Gastroesophageal sphincter (tissue), 4 donors: ENCODE data around the gene ZNF554. TPM values are rescaled to one million over a fixed set of nuclear protein-coding genes. Genes with fewer than 3 reads are reported as not detected.

Experiments used
- ATAC-seq: fragments of 150-250 bp; one replicate; pipeline ENCODE4 v1.9.1; 2016; ENCODE audit warnings: mild to moderate bottlenecking, moderate library complexity
- H3K27ac ChIP-seq, 4 donors: fragments of 200-600 bp; sonication (generic) in 3 of 4; 1 replicate in 3 of 4; 2 replicates in 1 of 4; pipeline ENCODE4 v1.5.1; 2016 to 2019
- H3K27me3 ChIP-seq: fragments of 200-600 bp; sonication (generic); one replicate; pipeline ENCODE4 v1.5.1; 2019
- H3K36me3 ChIP-seq, 2 donors: fragments of 200-600 bp; sonication (generic); one replicate each; pipeline ENCODE4 v1.5.1; 2019; ENCODE audit warnings: control low read depth in 1 of 2
- H3K4me1 ChIP-seq, 3 donors: fragments of 200-600 bp; sonication (generic); 1 replicate in 2 of 3; 2 replicates in 1 of 3; pipeline ENCODE4 v1.5.1; 2016 to 2019; ENCODE audit warnings: control low read depth in 2 of 3
- H3K4me3 ChIP-seq, 2 donors: fragments of 200-600 bp; sonication (generic); one replicate each; pipeline ENCODE4 v1.5.1; 2019; ENCODE audit warnings: mild to moderate bottlenecking in 1 of 2, moderate library complexity in 1 of 2
- H3K9me3 ChIP-seq, 3 donors: fragments of 200-600 bp; sonication (generic); one replicate each; pipeline ENCODE4 v1.5.1; 2017 to 2019; ENCODE audit warnings: control low read depth in 2 of 3
- EP300 ChIP-seq: sonication (generic); formaldehyde crosslinking; IDR thresholded peaks from one replicate; pipeline ENCODE4 v1.6.1; 2017; ENCODE audit warnings: antibody characterized with exemption, mild to moderate bottlenecking
- POLR2A ChIP-seq, 2 donors: fragments of 450-650 bp; IDR thresholded peaks; one replicate each; pipeline ENCODE4 v1.6.1; 2017; ENCODE audit warnings: antibody characterized with exemption in 2 of 2, mild to moderate bottlenecking in 2 of 2, moderate library complexity in 1 of 2
- POLR2AphosphoS5 ChIP-seq: sonication (generic); formaldehyde crosslinking; IDR thresholded peaks from one replicate; pipeline ENCODE4 v1.6.1; 2017; ENCODE audit warnings: antibody characterized with exemption
- WGBS, 2 donors: methylation state at CpG; one replicate each; pipeline ENCODE4 v1.1.5; 2018; ENCODE audit warnings: low coverage in 1 of 2; 5-methylcytosine and 5-hydroxymethylcytosine counted together
- total RNA-seq, 4 donors: library from RNA; depleted of rRNA; stranded (reverse); fragments of >200 nt; gene quantifications; one replicate each; pipeline ENCODE4 v1.1.0, GENCODE V29; 2016
- TF ChIP-seq, protein P1 (sequence below), 4 experiments: fragments of 200-600 bp in 2 of 4; fragments of 450-650 bp in 2 of 4; sonication (generic) in 1 of 4; IDR thresholded peaks; one replicate each; pipeline ENCODE4 v1.5.1; 2017 to 2019; ENCODE audit warnings: antibody characterized with exemption in 4 of 4, mild to moderate bottlenecking in 2 of 4, moderate library complexity in 2 of 4

The ZNF554 gene
- 1 to 10 TPM; 3.5 to 7.8 (median 5.5) TPM for total RNA-seq

DNA sequence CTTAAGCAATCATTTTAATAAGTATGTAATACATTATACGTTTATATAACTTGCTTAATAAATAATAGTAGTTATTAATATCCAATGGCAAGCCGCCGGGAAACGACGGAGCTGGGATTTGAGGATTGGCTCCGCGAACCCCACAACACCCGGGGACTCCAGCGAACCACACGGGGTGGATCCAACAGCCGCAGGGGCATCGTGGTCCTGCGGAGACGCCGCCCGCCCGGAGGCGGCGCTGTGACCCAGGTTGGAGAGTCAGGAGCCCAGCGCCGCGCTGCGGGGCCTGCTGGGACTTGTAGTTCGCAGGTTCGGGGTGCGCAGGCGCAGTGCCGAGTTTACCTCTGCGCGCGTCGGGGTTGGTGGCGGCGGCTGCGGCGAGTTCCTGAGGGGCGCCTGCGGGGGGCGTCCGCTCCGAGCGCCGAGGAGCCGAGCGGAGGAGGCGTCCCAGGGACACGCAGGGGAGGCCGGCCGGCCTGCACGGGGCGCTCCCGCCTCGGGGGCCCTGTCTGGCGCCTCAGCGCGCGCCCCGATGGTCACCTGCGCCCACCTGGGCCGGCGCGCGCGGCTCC, at the start of gene ZNF554:
Gene ZNF554 (plus strand): TSS at position 329 of the 572 bp plus-strand sequence. CDS start 204 bp downstream, at position 533.
- ATAC-seq = peak; percentile 98
- peak; percentile 43 for TF ChIP-seq POLR2AphosphoS5
- TF ChIP-seq, protein P1, sequence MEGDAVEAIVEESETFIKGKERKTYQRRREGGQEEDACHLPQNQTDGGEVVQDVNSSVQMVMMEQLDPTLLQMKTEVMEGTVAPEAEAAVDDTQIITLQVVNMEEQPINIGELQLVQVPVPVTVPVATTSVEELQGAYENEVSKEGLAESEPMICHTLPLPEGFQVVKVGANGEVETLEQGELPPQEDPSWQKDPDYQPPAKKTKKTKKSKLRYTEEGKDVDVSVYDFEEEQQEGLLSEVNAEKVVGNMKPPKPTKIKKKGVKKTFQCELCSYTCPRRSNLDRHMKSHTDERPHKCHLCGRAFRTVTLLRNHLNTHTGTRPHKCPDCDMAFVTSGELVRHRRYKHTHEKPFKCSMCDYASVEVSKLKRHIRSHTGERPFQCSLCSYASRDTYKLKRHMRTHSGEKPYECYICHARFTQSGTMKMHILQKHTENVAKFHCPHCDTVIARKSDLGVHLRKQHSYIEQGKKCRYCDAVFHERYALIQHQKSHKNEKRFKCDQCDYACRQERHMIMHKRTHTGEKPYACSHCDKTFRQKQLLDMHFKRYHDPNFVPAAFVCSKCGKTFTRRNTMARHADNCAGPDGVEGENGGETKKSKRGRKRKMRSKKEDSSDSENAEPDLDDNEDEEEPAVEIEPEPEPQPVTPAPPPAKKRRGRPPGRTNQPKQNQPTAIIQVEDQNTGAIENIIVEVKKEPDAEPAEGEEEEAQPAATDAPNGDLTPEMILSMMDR (IDR thresholded peaks at IDR 0.05) = peak in 3 of 4 experiments; percentile 98 to 99 (median 98)
- TF ChIP-seq EP300 = no peak
- TF ChIP-seq POLR2A (IDR thresholded peaks at IDR 0.05) = peak; percentile 41 to 47
- Histone ChIP-seq H3K27me3 (no peaks in the 10 kb centered on the region), H3K4me3 (peak within 1 kb of the TSS; percentile 63 to 98), H3K9me3 (no peaks in the 10 kb centered on the region), H3K27ac (peak within 1 kb of the TSS in 3 of 4 donors; percentile 72 to 86 (median 78)), H3K4me1 (peaks cover 0 to 14% (median 4%) of the 10 kb centered on the region in 3 donors), H3K36me3 (peaks cover 0 to 27% of the 10 kb centered on the region in 2 donors)
- 0 to 11% methylated on average over 1 of the region's 64 CpGs for whole genome bisulfite sequencing, 2 donors

DNA sequence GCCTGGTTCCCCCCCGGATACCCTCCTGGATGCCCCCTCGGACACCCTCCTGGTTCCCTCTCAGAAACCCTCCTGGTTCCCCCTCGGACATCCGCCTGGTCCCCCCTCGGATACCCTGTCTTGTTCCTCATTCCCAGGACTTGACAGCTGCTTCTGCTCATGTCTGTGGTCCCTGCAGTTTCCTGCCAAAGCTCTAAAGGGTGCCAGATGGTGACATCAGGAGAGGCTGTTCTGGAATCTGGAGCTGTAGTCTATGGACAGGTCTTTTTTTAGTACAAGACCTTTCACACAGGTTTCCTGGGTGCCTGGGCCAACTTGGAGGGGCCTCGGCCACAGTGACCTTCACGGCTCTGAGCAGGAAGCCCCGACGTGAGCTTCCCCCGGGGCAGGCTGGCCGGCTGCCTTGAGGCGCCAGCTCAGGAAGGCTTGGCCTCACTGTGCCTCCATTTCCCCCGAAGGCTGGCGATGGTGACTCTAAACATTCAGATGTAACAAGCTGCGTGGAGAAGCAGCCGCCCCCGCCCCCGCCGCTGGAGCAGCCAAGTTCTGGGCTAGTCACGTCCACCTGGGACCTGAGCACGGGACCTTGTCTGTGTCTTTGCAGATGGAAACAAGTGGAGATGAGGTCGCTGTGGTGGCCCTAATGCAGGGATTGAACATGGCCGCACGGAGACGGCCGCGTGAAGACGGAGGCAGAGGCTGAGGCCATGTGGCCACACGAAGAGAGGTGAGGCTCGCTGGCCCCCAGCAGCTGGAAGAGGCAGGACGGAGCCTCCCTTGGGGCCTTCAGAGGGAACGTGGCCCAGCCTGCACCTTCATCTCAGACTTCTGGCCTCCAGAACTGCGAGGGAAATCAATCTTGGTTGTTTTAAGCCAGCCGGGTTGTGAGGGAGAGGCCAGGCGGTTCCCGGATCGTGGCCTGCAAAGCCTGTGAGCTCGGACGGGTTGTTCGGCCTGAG, 49.3 kb upstream of the ZNF554 start:
- WGBS, 2 donors = 64% methylated on average over 6 of the region's 40 CpGs; no CpG with 5 or more reads in 1 of the 2 donors
- H3K27me3 ChIP-seq = no peaks in the 10 kb centered on the region
- no peak overlapping the region for H3K4me3 ChIP-seq
- peaks cover 0 to 61% (median 33%) of the 10 kb centered on the region in 3 donors for H3K4me1 ChIP-seq
- peak; percentile 82 for ATAC-seq
- peak overlapping the region; percentile 2 to 86 (median 79) for H3K27ac ChIP-seq
- H3K36me3 ChIP-seq = peaks cover 0 to 50% of the 10 kb centered on the region in 2 donors
- TF ChIP-seq POLR2AphosphoS5 (peak; percentile 50), POLR2A (IDR thresholded peaks at IDR 0.05) (no peak)
- no peaks in the 10 kb centered on the region for H3K9me3 ChIP-seq

DNA sequence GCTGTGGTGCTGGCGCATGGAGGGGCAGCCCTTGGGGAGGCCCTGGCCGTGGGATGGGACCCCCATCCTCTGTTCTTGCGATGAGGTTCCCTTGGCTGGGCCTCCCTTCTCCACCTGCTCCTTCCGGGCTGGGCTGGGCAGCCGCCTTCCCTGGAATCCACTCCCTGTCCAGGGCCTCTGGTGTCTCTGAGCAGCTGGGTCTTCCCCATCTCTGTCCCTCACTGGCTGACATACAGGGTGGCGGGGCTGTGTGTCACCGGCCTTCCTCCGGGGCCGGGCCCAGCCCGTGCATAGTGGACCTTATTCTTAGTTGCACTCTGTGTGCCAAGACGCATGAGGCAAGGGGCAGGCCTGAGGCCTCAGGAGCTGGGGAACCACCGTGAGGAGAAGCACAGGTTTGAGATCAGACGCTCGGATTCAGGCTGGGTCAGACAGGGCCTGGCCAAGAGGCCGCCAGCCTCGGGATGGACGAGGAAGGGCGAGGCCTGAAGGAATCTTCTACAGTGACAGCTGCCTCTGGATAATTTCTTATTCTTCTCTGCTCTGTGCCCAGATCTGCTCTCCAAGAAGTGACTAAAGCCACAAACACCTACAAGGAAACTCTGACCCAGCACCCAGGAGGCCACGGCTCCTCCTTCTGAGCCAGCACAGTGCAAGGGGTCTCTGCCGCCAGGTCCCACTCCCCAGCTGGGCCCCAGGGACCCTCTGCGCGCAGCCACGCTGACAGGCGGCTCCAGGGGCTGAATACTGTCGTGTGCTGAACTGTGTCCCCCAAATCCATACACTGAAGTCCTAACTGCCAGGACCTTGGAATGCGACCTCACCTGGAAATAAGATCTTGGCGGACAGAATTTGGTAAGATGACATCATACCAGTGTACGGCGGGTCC, 47.6 kb upstream of the ZNF554 start:
- Histone ChIP-seq H3K27me3 (no peaks in the 10 kb centered on the region), H3K9me3 (no peaks in the 10 kb centered on the region), H3K4me3 (no peak overlapping the region), H3K27ac (peak overlapping the region in 3 of 4 donors; percentile 75 to 86 (median 83)), H3K4me1 (peaks cover 0 to 76% (median 33%) of the 10 kb centered on the region in 3 donors), H3K36me3 (peaks cover 0 to 37% of the 10 kb centered on the region in 2 donors)
- peak; percentile 23 for ATAC-seq
- WGBS, 2 donors = 47 to 60% methylated on average over 4 to 5 of the region's 29 CpGs
- TF ChIP-seq POLR2A (IDR thresholded peaks at IDR 0.05) (no peak), POLR2AphosphoS5 (no peak), EP300 (no peak)
- TF ChIP-seq, protein P1 (IDR thresholded peaks at IDR 0.05) = no peak

DNA sequence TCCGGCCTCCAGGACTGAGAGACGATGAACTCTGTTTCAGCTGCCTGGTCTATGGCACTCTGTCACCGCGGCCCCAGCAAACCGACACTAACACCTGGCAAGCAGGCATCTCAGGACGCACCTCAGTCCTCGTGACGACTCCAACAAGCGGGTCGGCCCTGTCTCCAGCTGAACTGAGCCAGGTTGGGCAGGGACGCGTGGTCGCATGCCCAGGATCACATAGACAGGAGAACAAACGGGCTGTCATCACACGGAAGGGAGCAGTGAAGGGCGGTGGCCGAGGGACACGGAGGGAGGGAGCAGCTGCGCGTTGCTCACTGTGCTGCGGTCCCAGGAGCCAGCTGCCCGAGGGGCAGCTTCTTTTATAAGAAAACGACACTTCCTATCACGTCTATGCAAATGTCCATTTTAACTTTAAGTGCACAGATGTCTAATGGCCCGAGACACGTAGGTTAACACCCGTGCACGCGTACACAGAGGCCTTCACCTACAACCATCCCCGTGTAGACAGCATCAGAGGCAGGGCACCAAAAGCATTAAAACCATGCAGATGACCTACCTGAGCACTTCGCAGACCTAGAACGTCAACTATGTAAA, 45.5 kb upstream of the ZNF554 start:
- Histone ChIP-seq H3K4me1 (peaks cover 0 to 81% (median 33%) of the 10 kb centered on the region in 3 donors), H3K36me3 (peaks cover 0 to 37% of the 10 kb centered on the region in 2 donors), H3K27ac (no peak overlapping the region), H3K27me3 (no peaks in the 10 kb centered on the region), H3K9me3 (no peaks in the 10 kb centered on the region), H3K4me3 (no peak overlapping the region)
- 79 to 92% methylated on average over 8 to 12 of the region's 32 CpGs for WGBS, 2 donors
- ATAC-seq = no peak
- TF ChIP-seq POLR2A (IDR thresholded peaks at IDR 0.05) (no peak), POLR2AphosphoS5 (no peak), EP300 (no peak)
- TF ChIP-seq, protein P1 (IDR thresholded peaks at IDR 0.05) = no peak
